ENCODE data around the gene JPH4.
"Not testable (repeated sequence)": the region's sequence is repeated elsewhere in the genome, so short reads cannot be mapped to it uniquely, and the experiment has no call there.

Gene JPH4

DNA sequence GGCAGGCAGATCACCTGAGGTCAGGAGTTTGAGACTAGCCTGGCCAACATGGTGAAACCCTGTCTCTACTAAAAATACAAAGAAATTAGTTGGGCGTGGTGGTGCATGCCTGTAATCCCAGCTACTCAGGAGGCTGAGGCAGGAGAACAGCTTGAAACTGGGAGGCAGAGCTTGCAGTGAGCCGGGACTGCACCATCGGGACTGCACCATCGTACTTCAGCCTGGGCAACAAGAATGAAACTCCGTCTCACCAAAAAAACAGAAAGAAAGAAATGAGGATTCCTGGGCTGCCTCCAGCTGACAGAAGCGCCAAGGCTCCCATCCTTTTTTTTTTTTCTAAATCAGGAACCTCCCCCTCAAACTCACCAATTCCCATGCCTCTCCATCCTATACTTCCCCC lies 41.7 kb downstream of the JPH4 start:
- DNase-seq (ENCODE audit: low spot score in 2 of 2); H3K36me3 ChIP-seq (replicated peaks); H3K4me1 ChIP-seq; H3K4me3 ChIP-seq; H3K27me3 ChIP-seq (ENCODE audit: low read depth); H3K9me3 ChIP-seq; in situ Hi-C loops (cut with MboI; ENCODE audit: low sequenced_read_pairs): not testable (repeated sequence)

DNA sequence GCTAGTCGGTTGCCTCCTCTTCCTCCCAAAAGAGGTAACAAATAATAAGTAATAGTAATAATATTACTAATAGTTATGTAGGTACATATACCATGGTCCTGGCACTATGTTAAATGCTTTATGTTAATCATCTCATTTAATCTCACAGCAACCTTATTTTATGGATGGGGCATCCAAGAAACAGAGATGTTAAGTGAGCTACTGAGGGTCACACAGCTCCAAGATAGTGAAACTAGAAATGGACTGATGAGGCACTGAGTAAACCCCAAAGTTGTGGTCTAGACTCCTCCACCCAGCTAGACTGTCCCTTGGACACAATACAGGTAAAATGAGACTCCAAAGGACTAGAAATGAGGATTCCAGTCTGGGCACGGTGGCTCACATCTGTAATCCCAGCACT lies 42.1 kb downstream of the JPH4 start:
- Histone ChIP-seq H3K27me3 (ENCODE audit: low read depth) (no peaks in the 10 kb centered on the region), H3K9me3 (no peaks in the 10 kb centered on the region), H3K36me3 (replicated peaks) (no peaks in the 10 kb centered on the region), H3K4me1 (peaks cover 6% of the 10 kb centered on the region), H3K4me3 (no peak overlapping the region)
- DNase-seq (ENCODE audit: low spot score in 2 of 2), result no peak
- in situ Hi-C loops (cut with MboI; ENCODE audit: low sequenced_read_pairs), result no loop called here

DNA sequence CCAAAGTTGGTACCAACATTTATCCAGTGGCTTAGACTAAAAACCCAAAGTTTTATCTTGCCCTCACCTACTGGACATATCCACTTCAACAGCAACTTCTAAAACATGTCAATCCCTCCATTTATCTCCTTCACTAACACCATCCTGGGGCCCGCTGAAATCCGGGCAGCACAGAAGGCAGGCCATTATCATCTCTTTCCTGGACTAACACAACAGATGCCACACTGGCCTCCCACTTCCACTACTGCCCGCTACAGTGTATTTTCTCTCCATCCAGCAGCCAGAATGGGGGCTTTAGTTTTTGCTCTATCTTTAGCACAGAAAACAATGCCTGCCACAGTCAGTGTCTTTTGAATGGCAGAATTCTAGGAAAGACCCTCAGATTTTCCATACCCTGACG lies 42.6 kb downstream of the JPH4 start:
- in situ Hi-C loops (cut with MboI; ENCODE audit: low sequenced_read_pairs), result no loop called here
- no peaks in the 10 kb centered on the region for H3K27me3 ChIP-seq (ENCODE audit: low read depth)
- H3K4me3 ChIP-seq, result no peak overlapping the region
- peaks cover 6% of the 10 kb centered on the region for H3K4me1 ChIP-seq
- no peak for DNase-seq (ENCODE audit: low spot score in 2 of 2)
- no peaks in the 10 kb centered on the region for H3K9me3 ChIP-seq
- no peaks in the 10 kb centered on the region for H3K36me3 ChIP-seq (replicated peaks)

DNA sequence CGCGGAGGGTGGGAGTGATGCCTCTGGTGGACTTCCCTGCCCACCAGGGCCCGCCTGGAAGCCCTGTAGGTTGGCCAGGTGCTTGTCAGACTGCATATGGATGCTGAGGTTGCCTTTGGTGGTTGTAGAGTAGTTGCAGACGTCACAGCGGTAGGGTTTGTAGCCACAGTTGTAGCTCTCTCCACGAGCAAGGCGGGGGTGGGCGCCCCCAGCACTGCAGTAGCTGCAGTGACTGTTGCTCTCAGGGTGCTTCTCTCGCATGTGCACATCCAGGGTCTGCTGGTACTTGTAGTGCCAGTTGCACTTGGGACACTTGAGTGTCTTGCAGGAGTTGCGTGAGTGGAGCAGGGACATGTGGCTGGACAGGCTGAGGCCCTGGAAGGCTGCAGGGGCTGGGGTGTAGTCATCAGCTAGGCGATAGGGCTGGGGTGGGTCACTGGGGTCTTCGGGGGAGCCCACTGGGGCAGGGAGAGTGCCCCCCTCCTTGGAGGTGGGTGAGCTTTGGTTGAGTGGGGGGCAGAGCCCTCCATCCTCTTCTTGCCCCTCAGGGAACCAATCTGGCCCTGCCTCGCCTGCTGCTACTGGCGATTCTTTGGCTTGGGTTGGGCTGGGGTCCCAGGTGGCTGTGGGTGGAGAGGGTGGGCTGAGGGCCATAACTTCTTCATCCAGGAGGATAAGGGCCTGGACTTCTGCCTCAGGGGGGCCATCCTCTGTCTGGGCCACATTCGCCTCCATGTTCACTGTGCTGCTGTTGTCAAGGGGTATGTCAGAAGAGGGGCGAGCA lies 44.7 kb downstream of the JPH4 start:
- H3K27me3 ChIP-seq (ENCODE audit: low read depth), result no peaks in the 10 kb centered on the region
- in situ Hi-C loops (cut with MboI; ENCODE audit: low sequenced_read_pairs), result no loop called here
- no peak overlapping the region for H3K4me3 ChIP-seq
- no peaks in the 10 kb centered on the region for H3K4me1 ChIP-seq
- no peak for DNase-seq (ENCODE audit: low spot score in 2 of 2)
- H3K9me3 ChIP-seq, result no peaks in the 10 kb centered on the region
- H3K36me3 ChIP-seq (replicated peaks), result no peaks in the 10 kb centered on the region

DNA sequence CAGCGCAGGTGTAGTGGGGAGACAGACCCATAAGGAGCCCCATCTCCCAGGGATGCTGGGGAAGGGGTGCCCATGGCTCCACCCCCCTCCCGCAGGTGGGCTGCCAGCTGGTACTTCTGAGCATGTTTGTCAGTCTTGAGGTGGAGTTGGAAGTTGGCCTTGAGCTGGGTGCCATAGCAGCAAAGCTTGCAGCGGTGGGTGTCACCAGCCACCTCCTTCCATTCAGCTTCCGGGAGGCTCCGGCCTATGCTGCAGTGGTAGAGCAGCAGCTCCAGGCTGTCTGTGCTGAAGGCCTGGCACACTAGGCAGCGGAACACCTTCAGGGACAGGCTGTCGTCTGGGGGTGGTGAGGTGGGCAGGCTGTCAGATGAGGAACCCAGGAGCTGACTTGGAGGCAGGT lies 45.9 kb downstream of the JPH4 start:
- in situ Hi-C loops (cut with MboI; ENCODE audit: low sequenced_read_pairs), result no loop called here
- DNase-seq (ENCODE audit: low spot score in 2 of 2), result no peak
- no peaks in the 10 kb centered on the region for H3K9me3 ChIP-seq
- no peaks in the 10 kb centered on the region for H3K27me3 ChIP-seq (ENCODE audit: low read depth)
- H3K4me1 ChIP-seq, result no peaks in the 10 kb centered on the region
- H3K4me3 ChIP-seq, result no peak overlapping the region
- H3K36me3 ChIP-seq (replicated peaks), result no peaks in the 10 kb centered on the region

DNA sequence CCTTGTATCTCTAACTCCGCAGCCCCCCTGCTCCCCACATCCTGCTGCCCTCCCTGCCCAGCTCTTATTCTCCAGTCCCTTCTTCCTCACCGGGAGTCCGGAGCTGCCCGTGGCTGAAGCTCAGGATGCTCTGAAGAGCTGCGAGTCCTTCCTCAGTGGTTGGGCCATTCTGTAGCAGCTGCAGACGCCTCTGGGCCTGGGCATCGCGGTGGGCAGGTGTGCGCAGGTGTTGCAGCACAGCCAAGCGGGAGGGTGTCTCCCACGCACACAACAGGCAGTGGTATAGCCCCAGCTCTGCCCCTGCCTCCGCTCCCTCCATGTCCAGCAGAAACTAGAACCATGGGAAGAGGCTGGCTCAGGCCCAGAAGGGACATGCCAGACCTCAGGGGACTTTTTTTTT lies 47.2 kb downstream of the JPH4 start:
- Histone ChIP-seq H3K9me3 (no peaks in the 10 kb centered on the region), H3K4me1 (no peaks in the 10 kb centered on the region), H3K36me3 (replicated peaks) (no peaks in the 10 kb centered on the region), H3K27me3 (ENCODE audit: low read depth) (no peaks in the 10 kb centered on the region), H3K4me3 (no peak overlapping the region)
- DNase-seq (ENCODE audit: low spot score in 2 of 2), result no peak
- in situ Hi-C loops (cut with MboI; ENCODE audit: low sequenced_read_pairs), result no loop called here

DNA sequence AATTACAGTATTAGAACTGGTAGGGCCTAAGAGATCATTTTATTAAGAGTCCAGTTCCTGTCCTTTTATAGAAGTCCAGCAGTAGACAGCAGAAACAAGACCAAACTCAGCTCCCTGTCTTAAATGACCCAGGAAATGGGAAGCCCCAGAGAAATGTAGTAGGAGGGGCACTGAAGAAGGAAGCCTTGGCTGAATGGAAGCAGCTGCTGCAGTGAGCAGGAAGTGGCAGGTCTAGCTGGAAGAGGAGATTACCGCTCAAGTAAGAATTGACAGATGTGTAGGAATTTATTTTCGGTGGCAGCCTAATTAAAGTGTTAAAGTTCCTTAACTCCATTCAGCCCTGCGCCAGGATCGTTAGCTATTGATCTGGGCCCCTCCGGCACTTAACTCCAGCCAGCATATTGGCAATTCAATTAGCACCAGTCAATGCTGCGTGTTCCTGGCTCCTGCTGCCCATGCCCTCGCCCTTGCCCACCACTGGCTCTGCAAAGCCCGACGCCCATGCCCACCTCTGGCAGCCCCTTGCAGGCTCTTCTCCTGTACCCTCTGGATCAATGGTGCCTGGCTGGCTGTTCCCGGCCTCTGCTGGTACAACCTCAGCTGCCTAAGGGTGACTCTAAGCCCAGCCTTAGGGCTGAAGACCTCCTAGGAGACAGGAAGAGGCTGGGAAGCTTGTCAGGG lies 48.1 kb downstream of the JPH4 start:
- H3K9me3 ChIP-seq, result no peaks in the 10 kb centered on the region
- no peaks in the 10 kb centered on the region for H3K36me3 ChIP-seq (replicated peaks)
- no peaks in the 10 kb centered on the region for H3K27me3 ChIP-seq (ENCODE audit: low read depth)
- in situ Hi-C loops (cut with MboI; ENCODE audit: low sequenced_read_pairs), result no loop called here
- H3K4me1 ChIP-seq, result no peaks in the 10 kb centered on the region
- DNase-seq (ENCODE audit: low spot score in 2 of 2), result no peak
- H3K4me3 ChIP-seq, result no peak overlapping the region

DNA sequence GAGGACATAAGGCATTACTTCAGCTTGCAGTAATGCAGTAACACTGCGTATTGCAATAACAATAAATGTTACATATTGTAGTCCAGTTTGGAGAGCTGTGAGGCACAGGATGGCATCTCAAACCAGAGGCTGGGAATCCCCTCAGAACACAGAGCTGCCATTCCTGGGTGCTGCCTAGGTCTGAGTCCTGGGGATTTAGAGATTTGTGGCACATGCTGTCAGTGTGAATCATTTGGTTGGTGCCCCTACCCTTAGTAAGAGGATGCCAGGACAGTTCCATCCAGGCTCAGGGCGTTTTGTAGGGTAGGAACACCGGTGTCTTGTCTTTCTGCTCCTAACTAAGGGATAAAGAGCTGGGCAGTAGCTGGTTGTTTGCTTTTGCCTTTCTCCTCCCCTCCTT lies 49.6 kb downstream of the JPH4 start:
- in situ Hi-C loops (cut with MboI; ENCODE audit: low sequenced_read_pairs), result no loop called here
- H3K4me3 ChIP-seq, result no peak overlapping the region
- H3K4me1 ChIP-seq, result no peaks in the 10 kb centered on the region
- no peak for DNase-seq (ENCODE audit: low spot score in 2 of 2)
- no peaks in the 10 kb centered on the region for H3K9me3 ChIP-seq
- no peaks in the 10 kb centered on the region for H3K27me3 ChIP-seq (ENCODE audit: low read depth)
- H3K36me3 ChIP-seq (replicated peaks), result no peaks in the 10 kb centered on the region

DNA sequence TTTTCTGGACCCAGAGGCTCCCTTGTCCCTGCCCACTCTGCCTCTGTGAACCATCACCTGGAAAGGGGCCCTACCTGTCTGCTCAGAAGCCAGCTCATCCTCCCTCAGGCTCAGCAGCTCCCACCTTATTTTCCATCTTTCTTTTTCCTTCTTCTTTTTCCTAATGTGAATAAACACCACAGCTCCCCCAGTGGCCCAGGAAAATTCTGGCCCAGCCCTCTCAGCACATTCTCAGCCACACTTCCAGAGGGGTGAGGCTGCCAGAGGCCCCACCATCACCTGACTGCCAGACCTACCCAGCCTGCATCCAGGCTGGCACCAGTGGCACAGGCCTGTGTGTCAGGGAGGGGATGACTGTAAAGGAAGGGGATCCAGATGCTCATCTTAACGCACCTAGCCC lies 50.0 kb downstream of the JPH4 start:
- Histone ChIP-seq H3K9me3 (no peaks in the 10 kb centered on the region), H3K36me3 (replicated peaks) (no peaks in the 10 kb centered on the region), H3K4me3 (no peak overlapping the region), H3K27me3 (ENCODE audit: low read depth) (no peaks in the 10 kb centered on the region), H3K4me1 (no peaks in the 10 kb centered on the region)
- DNase-seq (ENCODE audit: low spot score in 2 of 2), result no peak
- in situ Hi-C loops (cut with MboI; ENCODE audit: low sequenced_read_pairs), result no loop called here

DNA sequence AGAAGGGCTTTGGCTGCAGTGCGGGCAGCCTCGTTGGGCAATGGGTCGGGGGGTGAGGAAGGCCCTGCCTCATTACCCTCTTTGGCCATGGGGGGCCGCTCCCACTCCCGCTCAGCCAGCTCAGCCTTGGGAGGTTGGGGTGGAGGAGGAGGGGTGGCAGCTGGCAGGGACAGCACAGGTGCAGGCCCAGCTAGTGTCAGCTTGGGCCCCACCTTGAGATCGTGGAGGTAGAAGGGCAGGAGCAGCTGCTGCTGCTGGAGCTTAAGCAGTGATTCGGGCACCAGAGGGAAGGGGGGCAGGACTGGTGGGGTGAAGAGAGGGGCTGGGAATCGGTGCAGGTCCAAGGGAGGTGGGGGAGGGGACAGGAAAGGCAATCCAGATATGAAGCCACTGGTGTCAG lies 53.0 kb downstream of the JPH4 start:
- Histone ChIP-seq H3K9me3 (no peaks in the 10 kb centered on the region), H3K4me3 (no peak overlapping the region), H3K27me3 (ENCODE audit: low read depth) (no peaks in the 10 kb centered on the region), H3K36me3 (replicated peaks) (no peaks in the 10 kb centered on the region), H3K4me1 (no peaks in the 10 kb centered on the region)
- DNase-seq (ENCODE audit: low spot score in 2 of 2), result no peak
- in situ Hi-C loops (cut with MboI; ENCODE audit: low sequenced_read_pairs), result no loop called here

DNA sequence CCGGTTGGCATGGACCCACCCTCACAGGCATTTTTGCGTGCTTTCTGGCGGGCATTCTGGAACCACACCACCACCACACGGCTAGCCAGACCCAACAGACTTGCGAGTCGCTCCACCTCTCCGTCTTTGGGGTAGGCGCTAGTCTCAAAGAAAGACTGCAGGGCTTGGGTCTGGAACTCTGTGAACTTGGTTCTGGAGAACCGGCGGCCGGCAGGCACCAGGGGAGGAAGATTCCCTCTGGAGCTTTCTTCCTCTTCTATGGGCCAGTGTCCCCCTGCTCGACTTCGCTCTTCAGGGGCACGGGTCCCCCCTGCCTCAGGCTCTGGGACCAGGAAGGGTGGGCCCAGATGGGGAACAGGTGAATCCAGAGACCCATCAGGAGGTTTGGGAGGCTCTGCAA lies 53.6 kb downstream of the JPH4 start:
- Histone ChIP-seq H3K36me3 (replicated peaks) (no peaks in the 10 kb centered on the region), H3K4me1 (no peaks in the 10 kb centered on the region), H3K4me3 (no peak overlapping the region), H3K9me3 (no peaks in the 10 kb centered on the region), H3K27me3 (ENCODE audit: low read depth) (no peaks in the 10 kb centered on the region)
- in situ Hi-C loops (cut with MboI; ENCODE audit: low sequenced_read_pairs), result no loop called here
- no peak for DNase-seq (ENCODE audit: low spot score in 2 of 2)

DNA sequence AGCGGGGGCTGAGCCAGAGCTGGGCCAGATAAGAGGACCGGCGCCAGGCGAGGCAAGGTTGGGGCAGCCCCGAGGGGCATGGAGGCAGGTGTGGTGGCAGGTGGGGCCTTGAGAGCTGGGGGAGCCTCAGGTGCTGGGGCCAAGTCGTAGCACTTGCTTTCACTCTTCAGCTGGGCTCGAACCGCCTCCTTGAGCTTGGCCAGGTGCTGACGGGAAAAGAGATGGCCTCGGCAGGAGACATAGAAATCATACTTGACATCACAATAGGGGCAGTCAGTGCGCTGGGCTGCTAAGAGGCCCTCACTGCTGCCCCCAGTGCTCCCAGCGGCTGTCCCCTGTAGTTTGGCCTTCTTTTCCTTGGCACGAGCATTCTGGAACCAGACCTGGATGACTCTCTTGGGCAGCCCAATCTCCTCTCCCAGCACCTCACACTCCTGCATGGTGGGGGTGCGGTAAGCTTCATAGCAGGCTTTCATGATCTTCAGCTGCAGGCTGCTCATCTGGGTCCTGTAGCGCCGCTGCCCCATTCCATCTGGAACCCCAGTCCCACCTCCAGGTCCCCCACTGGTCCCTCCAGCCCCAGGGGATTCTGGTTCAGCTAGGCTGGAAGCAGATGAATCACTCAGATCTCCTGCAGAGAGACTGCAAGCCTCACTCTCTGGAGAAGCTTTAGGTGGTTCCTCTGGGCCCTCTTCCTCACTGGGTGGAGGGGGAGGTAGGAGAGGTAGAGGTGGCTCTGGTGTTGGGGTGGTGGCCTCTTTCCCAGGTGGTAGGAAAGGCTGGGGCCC lies 55.2 kb downstream of the JPH4 start:
- no peak for DNase-seq (ENCODE audit: low spot score in 2 of 2)
- in situ Hi-C loops (cut with MboI; ENCODE audit: low sequenced_read_pairs), result no loop called here
- H3K9me3 ChIP-seq, result no peaks in the 10 kb centered on the region
- no peaks in the 10 kb centered on the region for H3K36me3 ChIP-seq (replicated peaks)
- no peaks in the 10 kb centered on the region for H3K27me3 ChIP-seq (ENCODE audit: low read depth)
- H3K4me1 ChIP-seq, result no peaks in the 10 kb centered on the region
- H3K4me3 ChIP-seq, result no peak overlapping the region

DNA sequence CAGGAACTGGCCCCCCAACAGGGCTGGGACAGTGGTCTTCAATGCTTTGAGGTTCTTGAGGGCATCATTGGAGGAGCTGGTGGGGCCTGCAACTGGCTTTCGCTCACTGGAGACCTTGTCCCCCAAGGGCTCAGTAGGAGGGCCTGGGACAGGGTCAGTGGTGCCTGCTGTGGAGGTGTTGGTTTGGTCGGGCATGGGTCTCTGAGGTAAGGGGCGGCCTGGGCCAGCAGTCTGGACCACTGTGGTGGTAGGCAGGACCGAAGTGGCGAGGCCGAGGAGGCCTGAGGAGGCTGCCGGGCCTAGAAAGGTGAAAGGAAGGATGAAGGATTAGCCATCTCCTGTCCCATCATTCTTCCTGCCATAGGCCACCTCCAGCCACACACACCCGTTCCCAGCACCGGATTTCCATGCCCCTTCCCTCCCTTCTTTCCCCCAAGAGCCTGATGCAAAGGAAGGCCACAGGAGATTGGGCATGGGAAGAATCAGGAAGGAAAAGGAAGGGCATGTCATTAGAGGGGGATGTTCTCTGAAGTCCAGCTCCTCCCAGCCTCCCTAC lies 55.9 kb downstream of the JPH4 start:
- no peak for DNase-seq (ENCODE audit: low spot score in 2 of 2)
- no peaks in the 10 kb centered on the region for H3K27me3 ChIP-seq (ENCODE audit: low read depth)
- no peak overlapping the region for H3K4me3 ChIP-seq
- in situ Hi-C loops (cut with MboI; ENCODE audit: low sequenced_read_pairs), result no loop called here
- H3K9me3 ChIP-seq, result no peaks in the 10 kb centered on the region
- H3K4me1 ChIP-seq, result no peaks in the 10 kb centered on the region
- no peaks in the 10 kb centered on the region for H3K36me3 ChIP-seq (replicated peaks)

Measured in HAP-1 (cell line).